Body of pancreas (tissue), 4 donors: ENCODE measurements around the gene GNAI2.

Experiments used
- POLR2A ChIP-seq, 3 donors: fragments of 450-650 bp; IDR thresholded peaks; one replicate each; pipeline ENCODE4 v1.6.1; 2016; ENCODE audit warnings: antibody characterized with exemption in 3 of 3, mild to moderate bottlenecking in 2 of 3
- TF ChIP-seq, protein P1 (sequence below), 7 experiments: fragments of 450-650 bp in 4 of 7; fragments of 200-600 bp in 3 of 7; sonication (generic) in 3 of 7; IDR thresholded peaks; one replicate each; pipeline ENCODE4 v1.5.1; 2016 to 2019; ENCODE audit warnings: antibody characterized with exemption in 7 of 7

DNA sequence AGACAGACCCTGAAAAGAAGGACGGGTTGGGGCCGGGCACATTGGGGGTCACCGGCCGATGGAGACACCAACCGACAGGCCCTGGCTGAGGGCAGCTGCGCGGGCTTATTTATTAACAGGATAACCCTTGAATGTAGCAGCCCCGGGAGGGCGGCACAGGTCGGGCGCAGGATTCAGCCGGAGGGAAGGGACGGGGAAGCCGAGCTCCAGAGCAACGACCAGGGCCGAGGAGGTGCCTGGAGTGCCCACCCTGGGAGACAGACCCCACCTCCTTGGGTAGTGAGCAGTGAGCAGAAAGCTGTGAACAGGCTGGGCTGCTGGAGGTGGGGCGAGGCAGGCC, 40.7 kb downstream of the GNAI2 start:
- no peak for TF ChIP-seq POLR2A (IDR thresholded peaks at IDR 0.05)
- TF ChIP-seq, protein P1, sequence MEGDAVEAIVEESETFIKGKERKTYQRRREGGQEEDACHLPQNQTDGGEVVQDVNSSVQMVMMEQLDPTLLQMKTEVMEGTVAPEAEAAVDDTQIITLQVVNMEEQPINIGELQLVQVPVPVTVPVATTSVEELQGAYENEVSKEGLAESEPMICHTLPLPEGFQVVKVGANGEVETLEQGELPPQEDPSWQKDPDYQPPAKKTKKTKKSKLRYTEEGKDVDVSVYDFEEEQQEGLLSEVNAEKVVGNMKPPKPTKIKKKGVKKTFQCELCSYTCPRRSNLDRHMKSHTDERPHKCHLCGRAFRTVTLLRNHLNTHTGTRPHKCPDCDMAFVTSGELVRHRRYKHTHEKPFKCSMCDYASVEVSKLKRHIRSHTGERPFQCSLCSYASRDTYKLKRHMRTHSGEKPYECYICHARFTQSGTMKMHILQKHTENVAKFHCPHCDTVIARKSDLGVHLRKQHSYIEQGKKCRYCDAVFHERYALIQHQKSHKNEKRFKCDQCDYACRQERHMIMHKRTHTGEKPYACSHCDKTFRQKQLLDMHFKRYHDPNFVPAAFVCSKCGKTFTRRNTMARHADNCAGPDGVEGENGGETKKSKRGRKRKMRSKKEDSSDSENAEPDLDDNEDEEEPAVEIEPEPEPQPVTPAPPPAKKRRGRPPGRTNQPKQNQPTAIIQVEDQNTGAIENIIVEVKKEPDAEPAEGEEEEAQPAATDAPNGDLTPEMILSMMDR (IDR thresholded peaks at IDR 0.05) = no peak
